ENCODE results near the gene SYT13.

GRCh38 chr11:45296075-45296474 lies 9.9 kb upstream of the SYT13 start:
- TF ChIP-seq POLR2A (IDR thresholded peaks at IDR 0.05; ENCODE audit: low read depth, low read length), result no peak
- no peak for TF ChIP-seq POLR2AphosphoS5 (IDR thresholded peaks at IDR 0.05; ENCODE audit: low read depth, low read length)
- no peak for TF ChIP-seq TAF1 (IDR thresholded peaks at IDR 0.05; ENCODE audit: low read depth, low read length)
- no peak for TF ChIP-seq POU2F2 (IDR thresholded peaks at IDR 0.05; ENCODE audit: low read depth, low read length)
- TF ChIP-seq SPI1 (IDR thresholded peaks at IDR 0.05; ENCODE audit: low read depth, low read length), result no peak

All from GM12891 (cell line).